T47D (cell line): ENCODE measurements around the gene CYTH3.

ENCODE experiments used
- DNase-seq, 2 experiments: peaks; one replicate each; pipeline versions ENCODE4 v3.0.0 to v3.0.0-alpha.2; 2011 to 2012; ENCODE audit warnings: low read depth in 1 of 2, low spot score in 1 of 2
- JUND ChIP-seq: IDR thresholded peaks from 2 replicates; pipeline ENCODE4 v1.6.1; 2012; ENCODE audit warnings: low read depth
- in situ Hi-C: cut with HindIII; loops from 2 replicates; pipeline ENCODE4 v1.10.0; 2016; ENCODE audit warnings: low sequenced_read_pairs, low pct_unique_long_range_greater_than_20kb

Gene CYTH3

DNA sequence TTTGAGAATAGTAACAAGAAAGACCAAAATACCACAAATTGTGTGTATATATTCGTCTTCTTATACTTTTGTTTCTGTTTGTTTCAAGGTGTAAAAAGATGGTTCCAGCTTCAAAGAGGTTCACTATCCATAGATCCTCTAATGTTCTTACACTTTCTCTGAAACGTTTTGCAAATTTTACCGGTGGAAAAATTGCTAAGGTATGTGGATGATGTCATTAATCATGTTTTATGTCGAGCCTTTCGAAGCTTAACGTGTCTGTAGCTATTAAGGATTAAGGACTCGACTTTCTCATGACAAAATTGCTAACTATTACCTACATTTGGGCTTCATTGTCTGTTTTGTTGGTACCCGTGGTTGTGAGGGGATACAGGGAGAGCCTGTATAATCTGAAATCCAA lies 128.4 kb downstream of the CYTH3 start:
- TF ChIP-seq JUND: no peak
- in situ Hi-C loops: no loop called here
- no peak for DNase-seq

GRCh38 chr7:6142871-6143380 lies 129.5 kb downstream of the CYTH3 start:
- in situ Hi-C loops: no loop called here
- TF ChIP-seq JUND: no peak
- no peak for DNase-seq

- no peak for DNase-seq
- no peak for TF ChIP-seq JUND
- in situ Hi-C loops: no loop called here
These were observed 133.0 kb downstream of the CYTH3 start for GRCh38 chr7:6139189-6139996.

- in situ Hi-C loops: no loop called here
- no peak for DNase-seq
These were observed 135.9 kb downstream of the CYTH3 start for GRCh38 chr7:6136475-6136874.

GRCh38 chr7:6133249-6133648 lies 139.2 kb downstream of the CYTH3 start:
- DNase-seq: no peak
- in situ Hi-C loops: no loop called here
- no peak for TF ChIP-seq JUND

More at GRCh38 chr7:6136475-6136874, 135.9 kb downstream of the CYTH3 start:
- no peak for TF ChIP-seq JUND

DNA sequence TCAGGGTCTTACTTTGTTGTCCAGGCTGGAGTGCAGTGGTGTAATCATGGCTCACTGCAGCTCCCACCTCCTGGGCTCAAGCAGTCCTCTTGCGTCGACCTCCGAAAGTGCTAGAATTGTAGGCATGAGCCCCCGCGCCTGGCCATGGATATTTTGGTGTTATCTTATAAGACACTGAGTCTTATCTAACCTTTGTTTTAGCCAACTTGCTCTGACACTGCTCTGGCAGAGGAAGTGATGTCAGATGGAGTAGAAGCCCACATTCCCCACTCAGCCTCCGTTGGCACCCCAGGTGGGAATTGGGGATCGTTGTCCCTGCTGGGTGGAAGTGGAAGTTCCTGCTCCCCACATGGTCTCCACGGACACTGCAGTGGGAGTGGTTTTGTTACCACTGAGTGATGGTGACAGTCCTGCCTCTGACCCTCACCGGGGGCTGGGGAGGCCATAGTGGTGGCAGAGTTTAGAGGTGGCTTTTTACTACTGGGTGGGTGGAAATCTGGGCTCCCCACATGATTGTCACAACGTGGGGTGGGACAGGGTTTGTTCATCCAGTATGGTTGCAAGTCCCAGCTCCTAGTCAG lies 142.3 kb downstream of the CYTH3 start:
- DNase-seq: no peak
- in situ Hi-C loops: no loop called here
- TF ChIP-seq JUND: no peak

GRCh38 chr7:6128205-6128604 lies 144.2 kb downstream of the CYTH3 start:
- in situ Hi-C loops: no loop called here

DNA sequence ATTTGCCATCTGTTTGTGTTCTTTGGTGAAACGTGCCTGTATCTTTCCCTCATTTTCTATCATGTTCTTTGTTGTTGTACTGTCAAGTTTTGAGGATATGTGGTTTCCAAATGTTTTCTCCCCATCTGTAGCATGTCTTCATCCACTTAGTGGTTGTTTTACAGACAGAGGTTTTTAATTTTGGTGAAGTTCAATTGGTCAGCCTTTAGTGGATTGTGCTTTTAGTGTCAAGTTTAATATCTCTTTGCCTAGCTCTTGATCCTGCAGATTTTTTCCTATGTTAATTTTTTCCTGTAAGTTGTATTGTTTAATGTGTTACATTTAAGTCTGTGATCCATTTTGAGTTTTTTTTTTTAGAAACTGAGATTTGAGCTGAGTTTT lies 145.3 kb downstream of the CYTH3 start:
- no peak for TF ChIP-seq JUND
- in situ Hi-C loops: no loop called here

More at GRCh38 chr7:6128205-6128604, 144.2 kb downstream of the CYTH3 start:
- no peak for DNase-seq
- TF ChIP-seq JUND: no peak

DNA sequence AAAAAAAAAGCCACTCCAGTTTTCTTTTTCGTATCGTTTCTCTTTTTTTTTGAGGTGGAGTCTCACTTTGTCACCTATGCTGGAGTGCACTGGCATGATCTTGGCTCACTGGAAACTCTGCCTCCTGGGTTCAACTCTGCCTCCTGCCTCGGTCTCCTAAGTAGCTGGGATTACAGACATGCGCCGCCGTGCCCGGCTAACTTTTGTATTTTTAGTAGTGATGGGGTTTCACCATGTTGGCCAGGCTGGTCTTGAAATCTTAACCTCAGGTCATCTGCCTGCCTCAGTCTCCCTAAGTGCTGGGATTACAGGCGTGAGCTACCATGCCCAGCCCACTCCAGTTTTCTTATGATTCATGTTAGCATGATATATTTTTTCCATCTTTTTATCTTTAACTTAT lies 148.6 kb downstream of the CYTH3 start:
- in situ Hi-C loops: no loop called here
- DNase-seq: no peak
- no peak for TF ChIP-seq JUND

More for the DNA sequence above, 145.3 kb downstream of the CYTH3 start:
- DNase-seq: no peak

- TF ChIP-seq JUND: no peak
- in situ Hi-C loops: no loop called here
- DNase-seq: no peak
These were observed 151.3 kb downstream of the CYTH3 start for GRCh38 chr7:6121141-6121540.

DNA sequence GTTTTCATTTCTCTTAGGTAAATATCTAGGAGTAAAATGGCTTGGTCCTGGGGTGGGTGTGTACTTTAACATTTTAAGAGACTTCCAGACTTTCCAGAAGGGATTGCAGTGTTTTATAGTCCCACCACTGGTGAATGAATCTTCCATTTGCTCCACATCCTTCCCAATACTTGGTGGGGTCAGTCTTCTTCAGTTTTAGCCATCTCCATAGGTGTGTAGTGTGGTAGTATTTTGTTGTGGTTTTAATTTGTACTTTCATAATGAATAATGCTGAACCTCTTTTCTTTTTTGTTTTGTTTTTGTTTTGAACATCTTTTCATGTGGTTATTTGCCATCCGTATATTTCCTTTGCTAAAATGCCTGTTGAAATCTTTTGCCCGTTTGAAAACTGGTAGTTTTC lies 154.9 kb downstream of the CYTH3 start:
- no peak for DNase-seq
- no peak for TF ChIP-seq JUND
- in situ Hi-C loops: no loop called here

DNA sequence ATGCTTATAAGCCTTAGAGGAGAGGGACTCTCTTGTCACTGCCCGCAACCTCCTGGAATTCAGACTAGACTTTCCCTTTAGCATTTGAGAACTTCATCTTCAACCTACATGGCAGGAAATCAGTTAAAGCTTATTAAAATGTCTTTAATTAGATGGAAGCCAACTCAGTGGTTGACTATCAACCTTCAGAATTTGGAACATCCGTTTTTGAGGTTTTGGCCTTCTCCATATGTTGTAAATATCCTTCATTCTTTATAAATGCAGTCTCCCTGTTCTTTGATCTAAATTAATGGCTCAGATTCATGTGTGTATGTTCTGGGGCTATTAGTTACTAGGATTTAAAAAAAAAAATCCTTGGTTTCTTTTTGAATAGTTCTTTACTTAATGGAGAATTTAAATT lies 156.2 kb downstream of the CYTH3 start:
- DNase-seq: no peak
- in situ Hi-C loops: no loop called here
- no peak for TF ChIP-seq JUND
